DOHH2 (cell line): Measurements from ENCODE around the gene DAPP1.

Source experiments
- EZH2phosphoT487 ChIP-seq: fragments of 200-600 bp; sonication (generic); IDR thresholded peaks from 2 replicates; pipeline ENCODE4 v1.6.1; 2017; ENCODE audit warnings: borderline replicate concordance, mild to moderate bottlenecking, antibody characterized with exemption, low read length, moderate library complexity, mixed read lengths
- TF ChIP-seq, protein P1 (sequence below): fragments of 200-600 bp; sonication (generic); IDR thresholded peaks from one replicate; pipeline ENCODE4 v1.5.1; 2014; ENCODE audit warnings: antibody characterized with exemption, mild to moderate bottlenecking, low read depth, low read length; ENCODE audit not compliant: poor library complexity, severe bottlenecking

GRCh38 chr4:99835942-99836341 is 19.3 kb downstream of the DAPP1 start:
- TF ChIP-seq, protein P1, sequence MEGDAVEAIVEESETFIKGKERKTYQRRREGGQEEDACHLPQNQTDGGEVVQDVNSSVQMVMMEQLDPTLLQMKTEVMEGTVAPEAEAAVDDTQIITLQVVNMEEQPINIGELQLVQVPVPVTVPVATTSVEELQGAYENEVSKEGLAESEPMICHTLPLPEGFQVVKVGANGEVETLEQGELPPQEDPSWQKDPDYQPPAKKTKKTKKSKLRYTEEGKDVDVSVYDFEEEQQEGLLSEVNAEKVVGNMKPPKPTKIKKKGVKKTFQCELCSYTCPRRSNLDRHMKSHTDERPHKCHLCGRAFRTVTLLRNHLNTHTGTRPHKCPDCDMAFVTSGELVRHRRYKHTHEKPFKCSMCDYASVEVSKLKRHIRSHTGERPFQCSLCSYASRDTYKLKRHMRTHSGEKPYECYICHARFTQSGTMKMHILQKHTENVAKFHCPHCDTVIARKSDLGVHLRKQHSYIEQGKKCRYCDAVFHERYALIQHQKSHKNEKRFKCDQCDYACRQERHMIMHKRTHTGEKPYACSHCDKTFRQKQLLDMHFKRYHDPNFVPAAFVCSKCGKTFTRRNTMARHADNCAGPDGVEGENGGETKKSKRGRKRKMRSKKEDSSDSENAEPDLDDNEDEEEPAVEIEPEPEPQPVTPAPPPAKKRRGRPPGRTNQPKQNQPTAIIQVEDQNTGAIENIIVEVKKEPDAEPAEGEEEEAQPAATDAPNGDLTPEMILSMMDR: no peak
- no peak for TF ChIP-seq EZH2phosphoT487
